ENCODE measurements around the gene SLC38A11.

The SLC38A11 gene

DNA sequence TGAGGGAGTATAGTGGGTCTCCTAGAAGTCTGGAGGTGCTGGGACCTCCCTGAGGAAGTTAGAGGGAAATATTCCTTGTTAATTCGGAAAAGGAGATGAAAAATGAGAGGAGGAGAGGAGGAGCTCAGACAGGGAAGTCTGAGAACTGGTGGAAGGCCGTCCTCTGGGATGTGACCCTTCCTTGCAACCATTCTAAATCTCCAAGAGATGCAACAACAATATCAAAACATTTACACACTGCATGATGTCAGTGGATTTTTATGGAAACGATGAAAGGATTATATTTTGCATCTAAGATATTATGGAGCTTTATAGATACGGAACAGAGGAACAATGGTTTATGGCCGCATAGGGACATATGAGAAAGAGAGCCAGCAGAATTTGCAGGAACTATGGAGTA lies 63.9 kb downstream of the SLC38A11 start:
- in situ Hi-C loops (cut with MboI; ENCODE audit: low sequenced_read_pairs, unreplicated experiment), result no loop called here
- no peak for DNase-seq (ENCODE audit: low spot score)
- TF ChIP-seq, protein P1, sequence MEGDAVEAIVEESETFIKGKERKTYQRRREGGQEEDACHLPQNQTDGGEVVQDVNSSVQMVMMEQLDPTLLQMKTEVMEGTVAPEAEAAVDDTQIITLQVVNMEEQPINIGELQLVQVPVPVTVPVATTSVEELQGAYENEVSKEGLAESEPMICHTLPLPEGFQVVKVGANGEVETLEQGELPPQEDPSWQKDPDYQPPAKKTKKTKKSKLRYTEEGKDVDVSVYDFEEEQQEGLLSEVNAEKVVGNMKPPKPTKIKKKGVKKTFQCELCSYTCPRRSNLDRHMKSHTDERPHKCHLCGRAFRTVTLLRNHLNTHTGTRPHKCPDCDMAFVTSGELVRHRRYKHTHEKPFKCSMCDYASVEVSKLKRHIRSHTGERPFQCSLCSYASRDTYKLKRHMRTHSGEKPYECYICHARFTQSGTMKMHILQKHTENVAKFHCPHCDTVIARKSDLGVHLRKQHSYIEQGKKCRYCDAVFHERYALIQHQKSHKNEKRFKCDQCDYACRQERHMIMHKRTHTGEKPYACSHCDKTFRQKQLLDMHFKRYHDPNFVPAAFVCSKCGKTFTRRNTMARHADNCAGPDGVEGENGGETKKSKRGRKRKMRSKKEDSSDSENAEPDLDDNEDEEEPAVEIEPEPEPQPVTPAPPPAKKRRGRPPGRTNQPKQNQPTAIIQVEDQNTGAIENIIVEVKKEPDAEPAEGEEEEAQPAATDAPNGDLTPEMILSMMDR (IDR thresholded peaks at IDR 0.05; ENCODE audit: borderline replicate concordance, control extremely low read depth, extremely low read depth, insufficient read depth, missing control alignments), result no peak

DNA sequence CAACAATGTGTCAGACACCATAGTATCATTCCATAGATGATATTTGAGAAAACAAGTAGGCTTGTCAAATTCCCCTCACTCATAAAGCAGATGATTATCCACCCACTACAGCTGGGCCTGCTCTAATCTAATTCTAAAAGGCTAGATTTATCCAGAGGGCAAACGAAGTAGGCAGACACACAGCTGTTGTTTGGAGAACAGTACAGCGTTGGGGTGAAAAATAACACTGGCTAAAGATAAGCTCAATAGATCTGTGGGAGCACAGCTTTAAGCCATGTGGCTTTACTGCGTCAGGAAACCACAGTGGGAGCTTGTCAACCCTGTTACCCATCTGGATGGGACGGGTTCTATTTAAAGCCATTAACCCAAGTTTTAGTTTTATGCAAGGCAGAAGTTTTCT lies 64.8 kb downstream of the SLC38A11 start:
- TF ChIP-seq, protein P1 (IDR thresholded peaks at IDR 0.05; ENCODE audit: borderline replicate concordance, control extremely low read depth, extremely low read depth, insufficient read depth, missing control alignments), result no peak
- in situ Hi-C loops (cut with MboI; ENCODE audit: low sequenced_read_pairs, unreplicated experiment), result no loop called here
- DNase-seq (ENCODE audit: low spot score), result no peak

DNA sequence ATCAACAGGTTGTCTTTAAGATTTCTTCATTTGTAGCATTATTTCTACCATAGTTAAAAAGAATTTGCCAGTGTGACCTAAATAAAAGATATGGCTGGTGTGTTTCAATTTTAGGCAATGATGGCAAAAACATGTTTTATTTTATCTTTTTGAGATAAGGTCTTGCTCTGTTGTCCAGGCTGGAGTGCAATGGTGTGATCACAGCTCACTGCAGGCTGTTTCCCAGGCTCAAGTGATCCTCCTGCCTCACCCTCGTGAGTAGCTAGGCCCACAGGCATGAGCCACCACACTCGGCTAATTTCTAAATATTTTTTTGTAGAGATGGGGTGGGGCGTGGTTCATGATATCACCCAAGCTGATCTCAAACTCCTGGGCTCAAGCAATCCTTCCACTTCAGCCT lies 66.7 kb downstream of the SLC38A11 start:
- DNase-seq (ENCODE audit: low spot score), result no peak
- TF ChIP-seq, protein P1 (IDR thresholded peaks at IDR 0.05; ENCODE audit: borderline replicate concordance, control extremely low read depth, extremely low read depth, insufficient read depth, missing control alignments), result no peak
- in situ Hi-C loops (cut with MboI; ENCODE audit: low sequenced_read_pairs, unreplicated experiment), result no loop called here

DNA sequence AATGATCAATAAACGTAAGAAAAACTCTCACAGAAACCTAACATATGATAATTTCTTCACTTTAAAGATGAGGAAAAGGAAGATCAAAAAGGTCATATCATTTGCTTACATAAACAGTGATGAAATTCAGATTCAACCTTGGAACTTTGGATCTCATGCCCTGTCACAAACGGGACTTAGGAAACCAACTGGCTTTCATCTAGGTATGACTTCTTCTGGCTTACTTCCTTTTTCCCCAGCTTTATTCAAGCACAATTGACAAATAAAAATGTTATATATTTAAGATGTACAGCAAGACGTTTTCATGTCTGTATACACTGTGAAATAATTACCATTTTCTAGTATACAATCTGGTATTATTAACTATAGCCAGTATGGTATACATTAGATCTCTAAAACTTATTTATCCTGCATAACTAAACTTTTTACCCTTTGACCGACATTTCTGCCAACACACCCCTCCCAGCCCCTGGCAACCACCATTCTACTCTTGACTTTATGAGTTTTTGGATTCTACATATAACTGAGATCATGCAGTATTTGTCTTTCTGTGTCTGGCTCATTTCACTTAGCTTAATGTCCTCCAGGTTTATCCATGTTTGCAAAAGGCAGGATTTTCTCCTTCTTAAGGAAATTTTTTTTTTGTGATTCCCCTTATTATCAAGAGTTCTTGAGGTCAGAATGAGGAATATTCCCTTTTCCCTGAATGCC lies 67.7 kb downstream of the SLC38A11 start:
- in situ Hi-C loops (cut with MboI; ENCODE audit: low sequenced_read_pairs, unreplicated experiment), result no loop called here
- DNase-seq (ENCODE audit: low spot score), result no peak
- TF ChIP-seq, protein P1 (IDR thresholded peaks at IDR 0.05; ENCODE audit: borderline replicate concordance, control extremely low read depth, extremely low read depth, insufficient read depth, missing control alignments), result no peak

DNA sequence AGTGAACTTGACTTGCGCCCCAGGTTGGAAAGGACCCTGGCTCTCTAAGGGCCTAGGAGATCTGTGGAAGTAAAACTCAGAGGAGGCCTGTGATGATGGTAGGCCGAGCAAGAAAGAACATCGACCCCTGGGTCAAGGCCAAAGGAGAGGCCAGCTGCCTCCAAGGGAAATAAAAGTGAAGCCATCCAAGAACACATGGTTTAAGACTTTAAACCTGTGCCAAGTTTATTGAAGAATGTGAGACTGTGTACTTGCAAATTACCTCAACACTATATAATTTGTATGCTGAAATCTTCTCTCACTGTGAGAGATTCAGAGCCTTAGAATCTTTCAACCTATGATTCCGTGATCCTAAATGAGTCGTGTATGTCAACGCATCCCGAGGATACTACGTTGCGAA lies 73.0 kb downstream of the SLC38A11 start:
- DNase-seq (ENCODE audit: low spot score), result no peak
- in situ Hi-C loops (cut with MboI; ENCODE audit: low sequenced_read_pairs, unreplicated experiment), result no loop called here
- TF ChIP-seq, protein P1 (IDR thresholded peaks at IDR 0.05; ENCODE audit: borderline replicate concordance, control extremely low read depth, extremely low read depth, insufficient read depth, missing control alignments), result no peak

DNA sequence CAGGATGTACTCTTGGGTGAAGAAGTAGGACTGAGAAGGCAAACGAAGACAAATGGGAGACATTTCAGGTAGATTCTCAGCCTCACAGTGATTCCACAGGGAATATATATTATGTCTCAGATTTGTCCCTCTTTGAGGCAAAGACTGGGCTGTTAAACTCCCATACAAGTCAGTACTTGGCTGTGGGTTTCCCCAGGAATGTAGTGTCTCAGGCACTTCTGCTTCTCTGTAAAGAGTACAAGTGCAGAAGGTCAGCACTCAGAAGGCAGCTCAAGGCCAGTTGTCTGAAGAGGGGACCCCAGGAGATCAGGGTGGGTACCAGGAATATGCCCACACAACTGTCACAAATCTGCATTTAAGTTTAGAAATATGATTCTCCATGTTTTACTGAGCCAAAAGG lies 73.8 kb downstream of the SLC38A11 start:
- no peak for DNase-seq (ENCODE audit: low spot score)
- in situ Hi-C loops (cut with MboI; ENCODE audit: low sequenced_read_pairs, unreplicated experiment), result no loop called here
- TF ChIP-seq, protein P1 (IDR thresholded peaks at IDR 0.05; ENCODE audit: borderline replicate concordance, control extremely low read depth, extremely low read depth, insufficient read depth, missing control alignments), result no peak
